ENCODE data around the gene CEP85L. TPM values are rescaled to one million over a fixed set of nuclear protein-coding genes. Genes with fewer than 3 reads are reported as not detected.

Gene CEP85L
- total RNA-seq, 1 donor from 2014 or later: 19.3 TPM

GRCh38 chr6:118467181-118467580, 184.2 kb downstream of the CEP85L start:
- no peaks in the 10 kb centered on the region for H3K27me3 Mint-ChIP-seq (ENCODE audit: low read depth, unreplicated experiment)
- DNase-seq (ENCODE audit: low read depth) (no peak), FAIRE-seq (no peak)
- no peaks in the 10 kb centered on the region for H3K9me3 Mint-ChIP-seq (ENCODE audit: unreplicated experiment)
- no peaks in the 10 kb centered on the region for H3K27me3 ChIP-seq (ENCODE audit: insufficient read depth, low read length)
- H3K4me1 ChIP-seq (ENCODE audit: insufficient read depth, low read length): no peaks in the 10 kb centered on the region
- H3K79me2 ChIP-seq (ENCODE audit: insufficient read depth, low read length): no peaks in the 10 kb centered on the region
- H3K4me3 Mint-ChIP-seq (ENCODE audit: unreplicated experiment): no peak overlapping the region
- no peak overlapping the region for H2AFZ ChIP-seq (ENCODE audit: low read depth, low read length)
- no peak overlapping the region for H3K27ac Mint-ChIP-seq (ENCODE audit: unreplicated experiment)
- H3K4me1 Mint-ChIP-seq (ENCODE audit: low read depth, unreplicated experiment): no peaks in the 10 kb centered on the region
- TF ChIP-seq CTCF (IDR thresholded peaks at IDR 0.05; ENCODE audit: insufficient read depth, low read depth, low read length) (no peak), EZH2 (IDR thresholded peaks at IDR 0.05; ENCODE audit: insufficient read depth, low read length) (no peak)
- H3K9ac ChIP-seq (ENCODE audit: low read length): no peak overlapping the region
- H3K4me3 ChIP-seq (ENCODE audit: insufficient read depth, low read depth, low read length): no peak overlapping the region
- H3K27ac ChIP-seq (ENCODE audit: low read depth, low read length): no peak overlapping the region
- H3K4me2 ChIP-seq (ENCODE audit: low read length): no peak overlapping the region
- peaks cover 6% of the 10 kb centered on the region for H3K36me3 Mint-ChIP-seq (ENCODE audit: low read depth, unreplicated experiment)
- H4K20me1 ChIP-seq (ENCODE audit: insufficient read depth, low read length): no peaks in the 10 kb centered on the region
- no peaks in the 10 kb centered on the region for H3K9me3 ChIP-seq (ENCODE audit: insufficient read depth, low read depth, low read length)
- peaks cover 8% of the 10 kb centered on the region for H3K36me3 ChIP-seq (ENCODE audit: insufficient read depth, low read length)

- Mint-ChIP-seq H3K27me3 (ENCODE audit: low read depth, unreplicated experiment) (no peaks in the 10 kb centered on the region), H3K4me1 (ENCODE audit: low read depth, unreplicated experiment) (no peaks in the 10 kb centered on the region), H3K36me3 (ENCODE audit: low read depth, unreplicated experiment) (peaks cover 6% of the 10 kb centered on the region), H3K4me3 (ENCODE audit: unreplicated experiment) (no peak overlapping the region), H3K27ac (ENCODE audit: unreplicated experiment) (no peak overlapping the region), H3K9me3 (ENCODE audit: unreplicated experiment) (no peaks in the 10 kb centered on the region)
- Histone ChIP-seq H3K9me3 (ENCODE audit: insufficient read depth, low read depth, low read length) (no peaks in the 10 kb centered on the region), H3K4me2 (ENCODE audit: low read length) (no peak overlapping the region), H3K9ac (ENCODE audit: low read length) (no peak overlapping the region), H4K20me1 (ENCODE audit: insufficient read depth, low read length) (no peaks in the 10 kb centered on the region), H2AFZ (ENCODE audit: low read depth, low read length) (no peak overlapping the region), H3K27me3 (ENCODE audit: insufficient read depth, low read length) (no peaks in the 10 kb centered on the region), H3K79me2 (ENCODE audit: insufficient read depth, low read length) (no peaks in the 10 kb centered on the region), H3K4me3 (ENCODE audit: insufficient read depth, low read depth, low read length) (no peak overlapping the region), H3K4me1 (ENCODE audit: insufficient read depth, low read length) (no peaks in the 10 kb centered on the region), H3K36me3 (ENCODE audit: insufficient read depth, low read length) (peaks cover 8% of the 10 kb centered on the region), H3K27ac (ENCODE audit: low read depth, low read length) (no peak overlapping the region)
- no peak for TF ChIP-seq CTCF (IDR thresholded peaks at IDR 0.05; ENCODE audit: insufficient read depth, low read depth, low read length)
- TF ChIP-seq EZH2 (IDR thresholded peaks at IDR 0.05; ENCODE audit: insufficient read depth, low read length): no peak
- DNase-seq (ENCODE audit: low read depth) (no peak), FAIRE-seq (no peak)
Measured at GRCh38 chr6:118464620-118465019, 186.8 kb downstream of the CEP85L start.

- no peaks in the 10 kb centered on the region for H3K4me1 Mint-ChIP-seq (ENCODE audit: low read depth, unreplicated experiment)
- no peak overlapping the region for H3K27ac Mint-ChIP-seq (ENCODE audit: unreplicated experiment)
- H3K27ac ChIP-seq (ENCODE audit: low read depth, low read length): no peak overlapping the region
- no peaks in the 10 kb centered on the region for H3K79me2 ChIP-seq (ENCODE audit: insufficient read depth, low read length)
- no peak overlapping the region for H3K4me3 ChIP-seq (ENCODE audit: insufficient read depth, low read depth, low read length)
- peaks cover 5% of the 10 kb centered on the region for H3K36me3 ChIP-seq (ENCODE audit: insufficient read depth, low read length)
- no peak overlapping the region for H3K4me2 ChIP-seq (ENCODE audit: low read length)
- peaks cover 6% of the 10 kb centered on the region for H3K36me3 Mint-ChIP-seq (ENCODE audit: low read depth, unreplicated experiment)
- no peaks in the 10 kb centered on the region for H3K27me3 Mint-ChIP-seq (ENCODE audit: low read depth, unreplicated experiment)
- no peak overlapping the region for H3K9ac ChIP-seq (ENCODE audit: low read length)
- H3K4me1 ChIP-seq (ENCODE audit: insufficient read depth, low read length): no peaks in the 10 kb centered on the region
- DNase-seq (ENCODE audit: low read depth) (no peak), FAIRE-seq (no peak)
- no peak for TF ChIP-seq EZH2 (IDR thresholded peaks at IDR 0.05; ENCODE audit: insufficient read depth, low read length)
- no peak for TF ChIP-seq CTCF (IDR thresholded peaks at IDR 0.05; ENCODE audit: insufficient read depth, low read depth, low read length)
- no peaks in the 10 kb centered on the region for H3K9me3 ChIP-seq (ENCODE audit: insufficient read depth, low read depth, low read length)
- H3K9me3 Mint-ChIP-seq (ENCODE audit: unreplicated experiment): no peaks in the 10 kb centered on the region
- no peak overlapping the region for H3K4me3 Mint-ChIP-seq (ENCODE audit: unreplicated experiment)
- no peaks in the 10 kb centered on the region for H4K20me1 ChIP-seq (ENCODE audit: insufficient read depth, low read length)
- no peaks in the 10 kb centered on the region for H3K27me3 ChIP-seq (ENCODE audit: insufficient read depth, low read length)
- no peak overlapping the region for H2AFZ ChIP-seq (ENCODE audit: low read depth, low read length)
Measured at GRCh38 chr6:118460958-118461470, 190.4 kb downstream of the CEP85L start.
